Stomach (tissue), 9 donors: Measurements from ENCODE around the gene BCO1. TPM values are rescaled to one million over a fixed set of nuclear protein-coding genes. Genes with fewer than 3 reads are reported as not detected.
A peak's percentile ranks its signal among the peaks of the same experiment; 100 is the strongest.

Experiments
- DNase-seq, 2 donors: peaks; one replicate each; pipeline versions ENCODE4 v3.0.0 to v3.0.0-alpha.2; 2013 to 2019
- H3K27ac ChIP-seq, 5 donors: fragments of 200-600 bp in 4 of 5; sonication (generic) in 4 of 5; one replicate each; pipeline ENCODE4 v1.5.1; 2013 to 2019; ENCODE audit warnings: mild to moderate bottlenecking in 1 of 5, moderate library complexity in 1 of 5
- H3K27me3 ChIP-seq, 3 donors: fragments of 200-600 bp; sonication (generic); one replicate each; pipeline ENCODE4 v1.5.1; 2017 to 2019; ENCODE audit warnings: mixed run types in 1 of 3
- H3K36me3 ChIP-seq, 4 donors: fragments of 200-600 bp; sonication (generic); 1 replicate in 3 of 4; 2 replicates in 1 of 4; pipeline ENCODE4 v1.5.1; 2016 to 2019
- H3K4me1 ChIP-seq, 4 donors: fragments of 200-600 bp; sonication (generic); one replicate each; pipeline ENCODE4 v1.5.1; 2016 to 2019
- H3K4me3 ChIP-seq, 4 donors: fragments of 200-600 bp; sonication (generic) in 3 of 4; one replicate each; pipeline ENCODE4 v1.5.1; 2016 to 2019; ENCODE audit warnings: mild to moderate bottlenecking in 1 of 4
- H3K9me3 ChIP-seq, 4 donors: fragments of 200-600 bp; sonication (generic); one replicate each; pipeline ENCODE4 v1.5.1; 2016 to 2019
- CTCF ChIP-seq, 7 experiments: fragments of 450-650 bp in 4 of 7; fragments of 200-600 bp in 3 of 7; sonication (generic) in 3 of 7; IDR thresholded peaks; one replicate each; pipeline ENCODE4 v1.5.1; 2016 to 2019; ENCODE audit warnings: antibody characterized with exemption in 7 of 7, control low read depth in 2 of 7, mild to moderate bottlenecking in 1 of 7
- EP300 ChIP-seq: sonication (generic); formaldehyde crosslinking; IDR thresholded peaks from one replicate; pipeline ENCODE4 v1.6.1; 2017; ENCODE audit warnings: antibody characterized with exemption
- POLR2A ChIP-seq, 4 donors: fragments of 450-650 bp; IDR thresholded peaks; one replicate each; pipeline ENCODE4 v1.6.1; 2016; ENCODE audit warnings: antibody characterized with exemption in 4 of 4, control low read depth in 2 of 4, mild to moderate bottlenecking in 1 of 4, moderate library complexity in 1 of 4
- POLR2AphosphoS5 ChIP-seq, 3 donors: sonication (generic); formaldehyde crosslinking; IDR thresholded peaks; one replicate each; pipeline ENCODE4 v1.6.1; 2016; ENCODE audit warnings: antibody characterized with exemption in 3 of 3
- WGBS, 5 donors: extraction: QIAGEN DNeasy Blood & Tissue Kit in 3 of 5; methylation state at CpG; one replicate each; pipeline versions ENCODE4 v1.1.5 to v1.1.7; 2013 to 2018; 5-methylcytosine and 5-hydroxymethylcytosine counted together
- intact Hi-C: fragments of 100-400 bp; cut with DNase I; formaldehyde crosslinking; loops from one replicate; pipeline ENCODE4 v1.15.1; 2023; ENCODE audit warnings: low total_unique reads
- polyA plus RNA-seq, 3 donors: library from polyadenylated mRNA; stranded (reverse); fragments of 200-250 nt; gene quantifications; one replicate each; pipeline ENCODE4 v1.2.3, GENCODE V29; 2013
- total RNA-seq, 5 donors: library from RNA; depleted of rRNA; stranded (reverse); fragments of >200 nt; gene quantifications; one replicate each; pipeline versions ENCODE4 v1.1.0 to v1.2.3, GENCODE V29; 2014 to 2016
- donor health status: healthy with polysubstance abuse.
- donor health status: Bipolar disorder and iron deficiency.
- donor health status: healthy.

Gene BCO1
- total and polyA plus RNA-seq, 8 donors: 0.38 to 5.8 (median 2.1) TPM; not detected in 3

- 50 to 70% (median 54%) methylated on average over 6 of the region's 6 CpGs for WGBS, 5 donors
- TF ChIP-seq EP300: no peak
These were observed 31.4 kb upstream of the BCO1 start for GRCh38 chr16:81207076-81207475.

DNA sequence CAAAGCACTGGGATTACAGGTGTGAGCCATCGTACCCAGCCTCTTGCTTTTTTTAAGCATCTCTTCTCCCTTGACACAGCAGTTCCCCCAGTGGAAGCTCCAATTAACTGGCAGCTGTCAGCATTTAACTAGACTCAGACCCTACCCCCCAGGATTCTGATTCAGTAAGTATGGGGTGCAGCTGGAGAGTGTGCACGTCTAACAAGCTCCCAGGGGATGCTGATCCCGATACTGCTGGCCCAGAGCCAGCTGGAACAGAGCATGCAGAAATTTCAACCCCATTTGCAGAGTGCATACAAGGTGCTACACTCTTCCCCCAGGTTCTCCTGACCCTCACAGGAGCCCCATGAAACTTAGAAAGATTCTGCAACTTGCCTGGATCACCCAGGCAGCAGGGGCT, 27.7 kb upstream of the BCO1 start:
- no peak overlapping the region for H3K27ac ChIP-seq
- 41 to 100% (median 41%) methylated on average over 1 to 3 of the region's 3 CpGs for WGBS, 5 donors
- intact Hi-C loops: no loop called here
- no peaks in the 10 kb centered on the region for H3K9me3 ChIP-seq
- no peak for DNase-seq
- TF ChIP-seq EP300: no peak
- no peak for TF ChIP-seq POLR2AphosphoS5 (IDR thresholded peaks at IDR 0.05)
- no peak for TF ChIP-seq CTCF (IDR thresholded peaks at IDR 0.05)
- no peak for TF ChIP-seq POLR2A (IDR thresholded peaks at IDR 0.05)
- no peaks in the 10 kb centered on the region for H3K36me3 ChIP-seq
- H3K4me1 ChIP-seq: peaks cover 0 to 4% (median 0%) of the 10 kb centered on the region in 4 donors
- H3K4me3 ChIP-seq: no peak overlapping the region
- H3K27me3 ChIP-seq: peaks cover 0 to 28% (median 7%) of the 10 kb centered on the region in 3 donors

More at GRCh38 chr16:81207076-81207475, 31.4 kb upstream of the BCO1 start:
- Histone ChIP-seq H3K9me3 (no peaks in the 10 kb centered on the region), H3K4me3 (no peak overlapping the region), H3K27me3 (peaks cover 0 to 28% (median 7%) of the 10 kb centered on the region in 3 donors), H3K36me3 (no peaks in the 10 kb centered on the region), H3K4me1 (peaks cover 0 to 5% (median 2%) of the 10 kb centered on the region in 4 donors), H3K27ac (no peak overlapping the region)
- DNase-seq: no peak
- intact Hi-C loops: no loop called here

- no peak for TF ChIP-seq POLR2A (IDR thresholded peaks at IDR 0.05)
- no peak for TF ChIP-seq EP300
- no peak for TF ChIP-seq POLR2AphosphoS5 (IDR thresholded peaks at IDR 0.05)
- TF ChIP-seq CTCF (IDR thresholded peaks at IDR 0.05): no peak
- Histone ChIP-seq H3K4me3 (no peak overlapping the region), H3K27ac (no peak overlapping the region), H3K27me3 (peaks cover 0 to 26% (median 5%) of the 10 kb centered on the region in 3 donors), H3K4me1 (peaks cover 0 to 4% (median 0%) of the 10 kb centered on the region in 4 donors), H3K9me3 (no peaks in the 10 kb centered on the region), H3K36me3 (no peaks in the 10 kb centered on the region)
- no peak for DNase-seq
- intact Hi-C loops: no loop called here
- WGBS, 5 donors: 41 to 69% (median 50%) methylated on average over 11 of the region's 11 CpGs
These were observed 25.5 kb upstream of the BCO1 start for GRCh38 chr16:81212830-81213465.

DNA sequence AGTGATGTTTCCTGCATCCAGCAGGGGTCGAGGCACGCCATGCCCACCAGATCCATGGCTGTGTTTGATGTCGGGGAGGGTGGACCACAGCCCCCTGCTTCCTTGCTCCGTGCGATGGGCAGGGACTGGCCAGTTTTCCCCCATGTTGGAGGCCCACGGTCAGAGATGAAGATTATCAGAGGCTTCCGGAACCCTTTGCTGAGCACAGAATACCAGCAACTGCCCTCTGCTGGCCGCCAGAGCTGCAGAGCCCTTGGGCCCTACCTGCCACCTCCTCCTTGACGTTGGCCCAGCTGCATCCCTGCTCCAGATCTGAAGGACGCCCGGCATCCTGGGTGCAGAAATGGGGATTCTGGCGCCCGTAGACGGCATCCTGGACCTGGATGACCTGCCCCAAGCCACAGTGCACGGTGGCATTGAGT, 23.7 kb upstream of the BCO1 start:
- H3K9me3 ChIP-seq: no peaks in the 10 kb centered on the region
- H3K4me1 ChIP-seq: peaks cover 0 to 4% (median 0%) of the 10 kb centered on the region in 4 donors
- WGBS, 5 donors: 39 to 48% (median 43%) methylated on average over 10 to 15 of the region's 15 CpGs
- no peak for TF ChIP-seq EP300
- TF ChIP-seq CTCF (IDR thresholded peaks at IDR 0.05): peak in 1 of 7 experiments; percentile 9
- intact Hi-C loops: no loop called here
- H3K27me3 ChIP-seq: peaks cover 0 to 19% (median 0%) of the 10 kb centered on the region in 3 donors
- no peaks in the 10 kb centered on the region for H3K36me3 ChIP-seq
- DNase-seq: peak; percentile 38 to 45
- no peak overlapping the region for H3K4me3 ChIP-seq
- H3K27ac ChIP-seq: no peak overlapping the region

GRCh38 chr16:81216114-81216513, 22.4 kb upstream of the BCO1 start:
- Histone ChIP-seq H3K36me3 (no peaks in the 10 kb centered on the region), H3K4me3 (no peak overlapping the region), H3K4me1 (peaks cover 0 to 4% (median 0%) of the 10 kb centered on the region in 4 donors), H3K27ac (no peak overlapping the region), H3K9me3 (no peaks in the 10 kb centered on the region), H3K27me3 (peaks cover 0 to 10% (median 0%) of the 10 kb centered on the region in 3 donors)
- WGBS, 5 donors: 89 to 94% (median 91%) methylated on average over 16 of the region's 16 CpGs
- no peak for DNase-seq
- no peak for TF ChIP-seq EP300
- TF ChIP-seq POLR2AphosphoS5 (IDR thresholded peaks at IDR 0.05): no peak
- no peak for TF ChIP-seq CTCF (IDR thresholded peaks at IDR 0.05)
- TF ChIP-seq POLR2A (IDR thresholded peaks at IDR 0.05): no peak
- intact Hi-C loops: no loop called here
